Mucosa of rectum (tissue), 2 donors: ENCODE measurements around the gene LSR.
"Not testable (repeated sequence)": the region's sequence is repeated elsewhere in the genome, so short reads cannot be mapped to it uniquely, and the experiment has no call there.

Source experiments
- H3K27ac ChIP-seq, 2 donors: one replicate each; pipeline ENCODE4 v1.7.0; 2013; ENCODE audit warnings: inconsistent platforms in 2 of 2, low read depth in 2 of 2, low read length in 2 of 2
- H3K27me3 ChIP-seq, 2 donors: one replicate each; pipeline ENCODE4 v1.7.0; 2013; ENCODE audit warnings: low read length in 2 of 2; ENCODE audit not compliant: control insufficient read depth in 2 of 2, insufficient read depth in 2 of 2
- H3K36me3 ChIP-seq, 2 donors: one replicate each; pipeline ENCODE4 v1.7.0; 2013; ENCODE audit warnings: low read length in 2 of 2; ENCODE audit not compliant: control insufficient read depth in 2 of 2, insufficient read depth in 2 of 2
- H3K4me1 ChIP-seq, 2 donors: one replicate each; pipeline ENCODE4 v1.7.0; 2013; ENCODE audit warnings: low read length in 2 of 2, mild to moderate bottlenecking in 1 of 2; ENCODE audit not compliant: control insufficient read depth in 2 of 2, insufficient read depth in 2 of 2
- H3K4me3 ChIP-seq, 2 donors: one replicate each; pipeline ENCODE4 v1.7.0; 2013; ENCODE audit warnings: low read length in 2 of 2
- H3K9ac ChIP-seq, 2 donors: one replicate each; pipeline ENCODE4 v1.7.0; 2013; ENCODE audit warnings: low read length in 2 of 2, low read depth in 1 of 2, mild to moderate bottlenecking in 1 of 2
- H3K9me3 ChIP-seq, 2 donors: one replicate each; pipeline ENCODE4 v1.7.0; 2013; ENCODE audit warnings: low read length in 2 of 2; ENCODE audit not compliant: control insufficient read depth in 2 of 2
- donor health status: healthy.
- donor health status: Normal muscosa, but diverticular disease.

The LSR gene

DNA sequence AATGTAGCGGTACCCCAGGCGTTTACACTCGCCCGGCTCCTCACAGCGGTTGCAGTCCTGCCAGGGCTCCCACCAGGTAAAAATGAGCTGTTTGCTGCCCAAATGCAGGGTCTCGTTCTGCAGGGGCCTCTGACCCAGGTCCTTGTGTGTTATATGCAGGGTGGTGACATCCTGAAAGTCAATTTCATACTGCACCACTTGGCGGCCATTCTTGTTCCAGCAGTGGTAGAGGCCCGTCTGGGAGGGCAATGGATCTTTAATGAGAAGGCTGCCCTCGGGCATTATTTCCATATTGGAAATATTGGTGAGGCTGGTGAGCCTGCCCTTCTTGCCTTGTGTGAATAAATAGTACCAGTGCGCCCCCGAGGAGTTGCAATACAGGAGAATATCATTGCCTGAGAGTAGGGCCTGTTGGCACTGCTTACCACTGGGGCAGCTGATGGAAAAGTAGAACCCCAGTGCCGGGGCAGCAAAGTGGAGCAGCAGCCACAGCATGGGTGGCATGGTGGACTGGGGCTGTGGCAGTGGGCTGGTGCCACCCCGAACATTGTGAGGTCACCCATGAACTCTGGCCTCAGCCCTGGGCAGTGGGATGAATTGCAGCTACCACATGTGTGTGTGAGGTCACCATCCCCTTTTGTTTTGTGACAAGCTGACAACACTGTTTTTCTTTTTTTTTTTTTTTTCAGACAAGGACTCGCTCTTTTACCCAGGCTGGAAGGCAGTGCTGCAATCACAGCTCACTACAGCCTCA, 20.4 kb upstream of the LSR start, which contains the start of gene FAM187B:
Gene FAM187B (minus strand): TSS at position 563 of the 754 bp plus-strand sequence. CDS start 59 bp downstream, at position 504.
- no peak within 1 kb of the TSS for H3K4me3 ChIP-seq
- no peaks in the 10 kb centered on the region for H3K4me1 ChIP-seq
- no peaks in the 10 kb centered on the region for H3K27me3 ChIP-seq
- no peaks in the 10 kb centered on the region for H3K36me3 ChIP-seq
- no peak within 1 kb of the TSS for H3K27ac ChIP-seq
- no peak within 1 kb of the TSS for H3K9ac ChIP-seq
- H3K9me3 ChIP-seq, result no peaks in the 10 kb centered on the region

DNA sequence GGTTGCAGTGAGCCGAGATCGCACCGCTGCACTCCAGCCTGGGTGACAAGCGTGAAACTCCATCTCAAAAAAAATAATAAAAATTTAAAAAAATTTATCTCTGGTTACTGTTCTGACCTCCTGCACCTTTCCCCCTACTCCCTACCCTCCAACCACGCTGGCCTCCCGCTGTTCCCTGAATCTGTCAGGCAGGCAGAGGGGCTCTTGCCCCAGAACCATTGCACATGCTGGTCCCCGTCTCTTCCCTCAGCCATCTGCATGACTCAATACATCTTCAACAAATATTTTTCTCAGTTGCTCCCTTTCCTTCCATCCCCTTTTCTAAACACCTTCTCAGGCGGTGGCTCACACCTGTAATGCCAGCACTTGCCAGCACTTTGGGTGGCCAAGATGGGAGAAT, 19.2 kb upstream of the LSR start:
- H3K9ac ChIP-seq, result no peak overlapping the region
- no peaks in the 10 kb centered on the region for H3K36me3 ChIP-seq
- no peak overlapping the region for H3K27ac ChIP-seq
- H3K4me3 ChIP-seq, result no peak overlapping the region
- no peaks in the 10 kb centered on the region for H3K4me1 ChIP-seq
- H3K27me3 ChIP-seq, result no peaks in the 10 kb centered on the region
- no peaks in the 10 kb centered on the region for H3K9me3 ChIP-seq

DNA sequence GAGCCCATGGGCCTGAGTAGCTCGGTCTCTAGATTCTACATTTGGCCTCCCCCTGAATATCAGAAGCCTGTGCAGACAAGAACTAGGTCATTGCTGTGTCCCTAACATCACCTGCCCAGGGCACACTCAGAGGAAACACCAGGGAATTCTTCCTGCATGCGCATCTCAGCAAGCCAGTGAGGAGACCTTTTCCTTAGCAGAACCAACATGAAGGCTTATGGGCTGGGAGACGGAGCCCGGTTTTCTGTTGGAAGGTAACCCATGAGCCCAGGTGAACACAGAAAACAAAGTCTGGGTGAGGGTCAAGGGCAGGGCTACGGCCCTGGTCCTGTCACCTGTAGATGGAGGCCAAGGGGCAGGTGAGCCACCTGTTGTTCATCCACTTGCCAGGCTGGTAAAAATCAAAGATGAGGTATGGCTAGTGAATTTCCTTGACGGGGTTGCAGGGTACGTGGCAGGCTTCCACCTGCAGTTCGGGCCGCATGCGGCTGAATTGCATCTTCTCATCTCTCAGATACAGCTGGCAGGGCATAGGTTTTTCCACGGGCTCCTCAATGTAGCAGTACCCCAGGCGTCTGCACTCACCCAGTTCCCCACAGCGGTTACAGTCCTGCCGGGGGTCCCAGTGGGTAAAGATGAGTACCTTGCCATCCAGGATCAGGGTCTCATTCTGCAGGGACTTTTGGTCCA, 16.7 kb upstream of the LSR start:
- no peak overlapping the region for H3K4me3 ChIP-seq
- H3K27me3 ChIP-seq, result no peaks in the 10 kb centered on the region
- no peaks in the 10 kb centered on the region for H3K4me1 ChIP-seq
- no peaks in the 10 kb centered on the region for H3K9me3 ChIP-seq
- H3K9ac ChIP-seq, result no peak overlapping the region
- no peak overlapping the region for H3K27ac ChIP-seq
- no peaks in the 10 kb centered on the region for H3K36me3 ChIP-seq

DNA sequence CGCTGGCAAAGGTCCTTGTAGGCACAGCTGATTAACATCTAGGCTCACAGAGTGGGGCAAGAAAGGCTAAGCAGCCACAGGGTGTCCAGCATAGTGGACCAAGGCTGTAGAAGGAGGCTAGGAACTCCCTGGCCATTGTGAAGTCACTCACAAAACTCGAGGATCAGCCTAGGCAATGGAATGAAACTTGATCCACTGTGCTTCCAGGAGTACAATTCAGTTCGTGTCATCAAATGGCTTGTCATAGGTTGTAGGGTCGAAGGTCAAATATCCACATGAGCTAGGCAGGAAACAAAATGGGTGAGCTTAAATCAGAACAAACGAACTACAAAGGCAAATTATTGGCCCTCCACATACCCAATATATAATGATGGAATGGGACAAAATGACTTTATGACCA, 15.9 kb upstream of the LSR start:
- H3K27ac ChIP-seq, result no peak overlapping the region
- no peaks in the 10 kb centered on the region for H3K9me3 ChIP-seq
- no peaks in the 10 kb centered on the region for H3K4me1 ChIP-seq
- H3K36me3 ChIP-seq, result no peaks in the 10 kb centered on the region
- no peaks in the 10 kb centered on the region for H3K27me3 ChIP-seq
- no peak overlapping the region for H3K4me3 ChIP-seq
- H3K9ac ChIP-seq, result no peak overlapping the region

DNA sequence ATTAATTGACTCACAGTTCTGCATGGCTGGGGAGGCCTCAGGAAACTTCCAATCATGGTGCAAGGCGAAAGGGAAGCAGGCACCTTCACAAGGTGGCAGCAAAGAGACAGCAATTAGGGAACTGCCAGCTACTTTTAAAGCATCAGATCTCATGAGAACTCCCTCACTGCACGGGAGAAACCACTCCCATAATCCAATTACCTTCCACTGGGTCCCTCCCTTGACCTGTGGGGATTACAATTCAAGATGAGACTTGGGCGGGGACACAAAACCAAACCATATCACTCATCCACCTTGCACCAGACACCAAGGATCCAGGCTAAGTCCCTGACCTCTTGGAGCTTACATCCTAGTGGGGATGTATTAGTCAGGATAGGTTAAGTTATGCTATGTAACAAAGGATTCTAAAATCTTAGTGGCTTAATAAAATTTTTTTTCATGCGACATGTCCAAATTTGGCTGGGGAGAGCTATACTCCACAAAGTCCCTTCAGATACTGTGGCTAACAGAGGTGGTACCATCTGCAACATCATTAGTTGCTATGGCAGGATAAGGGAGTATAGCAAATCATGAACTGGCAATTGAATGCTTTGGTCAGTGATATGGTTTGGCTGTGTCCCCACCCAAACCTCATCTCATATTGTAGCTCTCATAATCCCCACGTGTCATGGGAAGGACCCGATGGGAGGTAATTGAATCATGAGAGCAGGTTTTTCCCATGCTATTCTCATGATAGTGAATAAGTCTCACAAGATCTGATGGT, 12.0 kb upstream of the LSR start:
- Histone ChIP-seq H3K36me3 (no peaks in the 10 kb centered on the region), H3K9me3 (no peaks in the 10 kb centered on the region), H3K4me3 (no peak overlapping the region), H3K27ac (no peak overlapping the region), H3K9ac (no peak overlapping the region), H3K4me1 (no peaks in the 10 kb centered on the region), H3K27me3 (no peaks in the 10 kb centered on the region)

DNA sequence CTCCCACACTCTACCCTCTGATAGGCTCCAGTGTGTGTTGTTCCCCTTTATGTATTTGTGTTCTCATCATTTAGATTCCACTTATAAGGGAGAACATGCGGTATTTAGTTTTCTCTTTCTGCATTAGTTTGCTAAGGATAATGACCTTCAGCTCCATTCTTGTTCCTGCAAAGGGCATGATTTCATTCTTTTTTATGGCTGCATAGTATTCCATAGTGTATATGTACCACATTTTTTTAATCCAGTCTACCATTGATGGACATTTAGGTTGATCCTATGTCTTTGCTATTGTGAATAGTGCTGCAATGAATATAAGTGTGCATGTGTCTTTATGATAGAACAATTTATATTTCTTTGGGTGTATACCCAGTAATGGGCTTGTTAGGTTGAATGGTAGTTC, 9.2 kb upstream of the LSR start:
- H3K9me3 ChIP-seq, H3K27me3 ChIP-seq, H3K36me3 ChIP-seq, H3K9ac ChIP-seq, H3K4me3 ChIP-seq, H3K27ac ChIP-seq, H3K4me1 ChIP-seq: not testable (repeated sequence)

DNA sequence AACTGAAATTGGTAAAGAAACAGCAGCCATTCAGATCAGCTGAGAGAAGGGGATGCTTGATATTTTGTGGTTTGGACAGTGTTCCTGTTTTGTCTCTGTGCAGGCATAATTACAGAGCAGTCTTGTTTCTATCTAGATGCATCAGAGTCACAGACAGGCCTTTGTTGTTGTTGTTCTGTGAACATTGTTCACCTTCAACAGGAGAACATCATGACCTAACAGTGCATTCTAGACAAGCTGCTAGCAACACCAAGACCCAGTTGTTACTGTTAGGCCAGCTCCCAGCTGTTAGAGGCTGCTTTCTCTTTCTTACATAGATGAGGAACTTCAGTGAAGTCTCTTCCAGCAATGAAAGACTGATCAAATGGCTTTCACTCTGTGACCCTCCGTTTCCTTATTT, 8.5 kb upstream of the LSR start:
- no peak overlapping the region for H3K9ac ChIP-seq
- H3K36me3 ChIP-seq, result no peaks in the 10 kb centered on the region
- peak overlapping the region in 1 of 2 donors; percentile 24 for H3K4me3 ChIP-seq
- no peaks in the 10 kb centered on the region for H3K9me3 ChIP-seq
- H3K27ac ChIP-seq, result peak overlapping the region; percentile 38 to 47
- H3K4me1 ChIP-seq, result no peaks in the 10 kb centered on the region
- H3K27me3 ChIP-seq, result no peaks in the 10 kb centered on the region

DNA sequence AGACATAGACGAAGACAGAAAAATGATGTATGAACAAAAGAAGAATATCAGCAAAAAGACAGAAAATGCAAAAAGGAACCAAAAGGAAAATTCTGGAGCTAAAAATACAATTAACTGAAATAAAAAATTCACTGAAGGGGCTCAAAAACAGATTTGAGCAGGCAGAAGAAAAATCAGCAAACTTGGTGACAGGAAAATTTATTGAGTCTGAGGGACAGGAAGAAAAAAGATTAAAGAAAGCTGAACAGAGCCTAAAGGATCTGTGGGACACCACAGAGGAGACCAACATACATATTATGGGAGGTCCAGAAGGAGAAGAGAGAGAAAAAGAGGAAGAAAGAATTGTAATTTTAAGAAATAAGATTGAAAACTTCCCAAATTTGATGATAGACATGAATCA, 7.4 kb upstream of the LSR start:
- H3K36me3 ChIP-seq, result no peaks in the 10 kb centered on the region

DNA sequence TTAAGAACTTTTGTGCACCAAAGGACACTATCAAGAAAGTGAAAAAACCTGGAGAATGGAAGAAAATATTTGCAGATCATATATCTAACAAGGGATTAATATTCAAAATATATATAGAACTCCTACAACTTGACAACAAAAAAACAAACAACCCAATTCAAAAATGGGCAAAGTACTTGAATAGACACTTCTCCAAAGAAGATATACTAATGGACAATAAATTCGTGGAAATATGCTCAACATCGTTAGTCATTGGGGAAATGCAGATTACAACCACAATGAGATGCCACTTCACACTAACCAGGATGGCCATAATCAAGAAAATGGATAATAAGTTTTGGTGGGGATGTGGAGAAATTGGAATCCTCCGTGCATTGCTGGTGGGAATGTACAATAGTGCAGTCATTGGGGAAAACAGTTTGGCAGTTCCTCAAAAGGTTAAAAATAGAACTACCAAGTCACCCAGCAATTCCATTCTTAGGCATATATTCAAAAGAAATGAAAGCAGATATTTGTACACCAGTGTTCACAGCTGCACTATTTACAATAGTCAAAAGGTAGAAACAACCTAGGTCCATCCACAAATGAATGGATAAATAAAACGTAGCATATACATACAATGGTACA, 2.2 kb upstream of the LSR start:
- H3K9ac ChIP-seq, result no peak overlapping the region
- H3K4me3 ChIP-seq, result no peak overlapping the region
- H3K27ac ChIP-seq, result no peak overlapping the region
- H3K36me3 ChIP-seq, result peaks cover 6 to 9% of the 10 kb centered on the region in 2 donors
- H3K9me3 ChIP-seq, result no peaks in the 10 kb centered on the region
- H3K27me3 ChIP-seq, result no peaks in the 10 kb centered on the region
- H3K4me1 ChIP-seq, result peaks cover 12 to 20% of the 10 kb centered on the region in 2 donors

More for the DNA sequence above, 7.4 kb upstream of the LSR start:
- Histone ChIP-seq H3K27me3 (no peaks in the 10 kb centered on the region), H3K4me1 (no peaks in the 10 kb centered on the region), H3K4me3 (no peak overlapping the region), H3K27ac (no peak overlapping the region), H3K9ac (no peak overlapping the region), H3K9me3 (no peaks in the 10 kb centered on the region)
